ENCODE measurements around the gene GFRA1. TPM values are rescaled to one million over a fixed set of nuclear protein-coding genes. Genes with fewer than 3 reads are reported as not detected.

GFRA1 gene
- total RNA-seq, 2 experiments from 2014 or later: not detected

DNA sequence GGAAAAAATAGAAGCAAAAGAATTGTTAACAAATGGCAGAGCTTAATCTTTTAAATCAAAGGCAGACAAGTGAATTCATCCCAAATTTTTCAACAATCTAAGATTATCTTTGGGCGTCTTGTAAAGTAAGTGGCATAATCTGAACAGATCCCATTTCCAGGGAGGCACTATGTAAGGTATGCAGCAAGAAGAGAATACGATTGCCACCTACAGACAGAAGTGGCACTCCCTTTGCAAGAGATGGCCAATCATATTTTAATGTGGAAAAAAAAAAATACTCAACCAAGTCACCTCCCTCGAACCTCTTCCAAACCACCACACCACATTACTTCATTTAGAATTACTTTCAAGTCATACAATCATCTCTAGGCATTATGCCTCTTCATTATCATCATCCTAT, 4.0 kb downstream of the GFRA1 start:
- DNase-seq: no peak
- TF ChIP-seq, protein P1, sequence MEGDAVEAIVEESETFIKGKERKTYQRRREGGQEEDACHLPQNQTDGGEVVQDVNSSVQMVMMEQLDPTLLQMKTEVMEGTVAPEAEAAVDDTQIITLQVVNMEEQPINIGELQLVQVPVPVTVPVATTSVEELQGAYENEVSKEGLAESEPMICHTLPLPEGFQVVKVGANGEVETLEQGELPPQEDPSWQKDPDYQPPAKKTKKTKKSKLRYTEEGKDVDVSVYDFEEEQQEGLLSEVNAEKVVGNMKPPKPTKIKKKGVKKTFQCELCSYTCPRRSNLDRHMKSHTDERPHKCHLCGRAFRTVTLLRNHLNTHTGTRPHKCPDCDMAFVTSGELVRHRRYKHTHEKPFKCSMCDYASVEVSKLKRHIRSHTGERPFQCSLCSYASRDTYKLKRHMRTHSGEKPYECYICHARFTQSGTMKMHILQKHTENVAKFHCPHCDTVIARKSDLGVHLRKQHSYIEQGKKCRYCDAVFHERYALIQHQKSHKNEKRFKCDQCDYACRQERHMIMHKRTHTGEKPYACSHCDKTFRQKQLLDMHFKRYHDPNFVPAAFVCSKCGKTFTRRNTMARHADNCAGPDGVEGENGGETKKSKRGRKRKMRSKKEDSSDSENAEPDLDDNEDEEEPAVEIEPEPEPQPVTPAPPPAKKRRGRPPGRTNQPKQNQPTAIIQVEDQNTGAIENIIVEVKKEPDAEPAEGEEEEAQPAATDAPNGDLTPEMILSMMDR (IDR thresholded peaks at IDR 0.05): no peak
- H3K27me3 Mint-ChIP-seq: peaks cover 39% of the 10 kb centered on the region
- no peak for ATAC-seq
- no peak overlapping the region for H3K4me3 Mint-ChIP-seq
- POLR2A ChIA-PET: no interaction called here
- no peak overlapping the region for H3K27ac Mint-ChIP-seq
- peaks cover 5% of the 10 kb centered on the region for H3K4me1 Mint-ChIP-seq (ENCODE audit: low read depth)
- CTCF ChIA-PET: no interaction called here
- H3K9me3 Mint-ChIP-seq: no peaks in the 10 kb centered on the region
- intact Hi-C loops (cut with micrococcal nuclease): no loop called here
- no peaks in the 10 kb centered on the region for H3K36me3 Mint-ChIP-seq (ENCODE audit: low read depth)

DNA sequence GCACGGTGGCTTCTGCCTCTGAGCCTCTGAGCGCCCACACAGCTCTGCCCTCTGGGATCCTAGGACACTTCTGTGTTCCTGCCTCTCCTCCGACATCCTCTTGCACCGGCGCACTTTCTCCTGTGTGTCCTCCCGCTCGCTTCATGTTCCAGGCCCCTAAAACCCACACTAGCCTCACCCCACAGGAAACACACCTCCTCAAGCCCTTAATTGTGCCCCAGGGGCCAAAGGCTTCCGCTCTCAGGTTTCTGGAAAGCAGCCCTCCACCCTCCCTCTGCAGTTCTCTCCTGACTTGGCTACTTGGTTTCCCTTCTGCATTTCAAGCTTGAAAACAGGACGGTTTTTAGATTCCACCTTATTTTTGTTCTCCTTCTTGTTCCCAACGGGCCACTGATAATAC, 7.3 kb downstream of the GFRA1 start:
- CTCF ChIA-PET: no interaction called here
- TF ChIP-seq, protein P1 (IDR thresholded peaks at IDR 0.05): no peak
- ATAC-seq (no peak), DNase-seq (no peak)
- Mint-ChIP-seq H3K4me3 (no peak overlapping the region), H3K27ac (no peak overlapping the region), H3K9me3 (no peaks in the 10 kb centered on the region), H3K4me1 (ENCODE audit: low read depth) (no peaks in the 10 kb centered on the region), H3K36me3 (ENCODE audit: low read depth) (no peaks in the 10 kb centered on the region), H3K27me3 (peaks cover 22% of the 10 kb centered on the region)
- intact Hi-C loops (cut with micrococcal nuclease): no loop called here
- POLR2A ChIA-PET: no interaction called here

DNA sequence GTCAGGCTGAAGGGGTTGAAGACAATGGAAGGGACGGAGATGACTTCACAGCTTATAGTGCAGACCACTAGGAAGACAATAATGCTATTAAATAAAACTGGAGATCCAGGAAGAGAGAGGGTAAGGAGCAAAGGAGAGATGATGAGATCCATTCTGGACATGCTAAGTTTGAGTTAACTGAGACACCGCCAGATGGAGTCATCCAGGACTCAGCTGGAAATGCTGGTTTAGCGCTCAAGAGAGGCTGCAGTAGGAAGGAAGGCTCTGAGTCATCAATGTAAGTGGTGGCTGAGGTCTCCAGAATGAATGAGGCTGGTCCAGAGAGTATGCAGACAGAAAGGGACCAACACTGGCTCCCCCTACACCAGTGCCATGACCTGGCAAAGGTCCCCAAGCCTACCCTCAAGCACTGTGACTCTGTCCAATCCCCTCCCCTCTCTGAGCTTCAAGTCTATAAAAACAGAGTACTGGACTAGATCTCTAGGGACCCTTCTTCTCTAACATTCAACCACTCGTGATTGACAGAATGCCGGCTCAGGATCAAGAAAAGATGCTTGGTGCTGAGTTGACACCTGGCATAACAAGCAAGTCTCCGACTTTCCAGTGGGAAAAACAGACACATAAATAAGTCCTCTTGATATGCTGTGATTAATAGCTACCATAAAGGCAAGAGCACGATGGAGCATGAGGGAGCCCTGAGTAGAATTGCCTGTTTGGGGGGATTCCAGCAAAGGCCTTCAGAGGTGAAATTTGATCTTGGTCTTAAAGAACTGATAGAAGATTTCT, 8.9 kb downstream of the GFRA1 start:
- no peaks in the 10 kb centered on the region for H3K4me1 Mint-ChIP-seq (ENCODE audit: low read depth)
- no peak overlapping the region for H3K4me3 Mint-ChIP-seq
- H3K27me3 Mint-ChIP-seq: peaks cover 11% of the 10 kb centered on the region
- no peak for DNase-seq
- H3K9me3 Mint-ChIP-seq: no peaks in the 10 kb centered on the region
- ATAC-seq: no peak
- TF ChIP-seq, protein P1 (IDR thresholded peaks at IDR 0.05): no peak
- ChIA-PET CTCF (no interaction called here), POLR2A (no interaction called here)
- intact Hi-C loops (cut with micrococcal nuclease): no loop called here
- no peak overlapping the region for H3K27ac Mint-ChIP-seq
- H3K36me3 Mint-ChIP-seq (ENCODE audit: low read depth): no peaks in the 10 kb centered on the region

DNA sequence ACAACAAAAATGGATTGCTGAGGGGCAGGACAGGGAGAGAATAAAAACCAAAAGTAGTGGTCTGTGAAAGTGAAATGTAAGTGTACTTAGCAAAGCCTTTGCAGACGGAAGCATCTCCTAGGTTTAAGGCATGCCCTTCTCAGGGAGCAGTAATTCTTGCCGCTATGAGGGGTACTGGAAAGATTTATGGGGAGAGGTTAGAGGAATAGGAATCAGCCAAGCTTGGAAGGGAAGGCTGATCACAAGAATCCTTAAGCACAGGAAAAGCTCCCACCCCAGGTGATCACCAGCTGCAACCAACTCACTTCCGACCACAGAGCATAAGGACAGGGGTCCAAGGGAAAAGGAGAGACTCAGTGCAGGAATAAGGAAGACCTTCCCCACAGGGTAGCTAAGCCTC, 10.3 kb downstream of the GFRA1 start:
- no peak overlapping the region for H3K27ac Mint-ChIP-seq
- TF ChIP-seq, protein P1 (IDR thresholded peaks at IDR 0.05): no peak
- H3K9me3 Mint-ChIP-seq: no peaks in the 10 kb centered on the region
- intact Hi-C loops (cut with micrococcal nuclease): no loop called here
- H3K36me3 Mint-ChIP-seq (ENCODE audit: low read depth): no peaks in the 10 kb centered on the region
- CTCF ChIA-PET: no interaction called here
- H3K4me1 Mint-ChIP-seq (ENCODE audit: low read depth): no peaks in the 10 kb centered on the region
- DNase-seq (no peak), ATAC-seq (no peak)
- H3K4me3 Mint-ChIP-seq: no peak overlapping the region
- POLR2A ChIA-PET: no interaction called here
- H3K27me3 Mint-ChIP-seq: peaks cover 4% of the 10 kb centered on the region

DNA sequence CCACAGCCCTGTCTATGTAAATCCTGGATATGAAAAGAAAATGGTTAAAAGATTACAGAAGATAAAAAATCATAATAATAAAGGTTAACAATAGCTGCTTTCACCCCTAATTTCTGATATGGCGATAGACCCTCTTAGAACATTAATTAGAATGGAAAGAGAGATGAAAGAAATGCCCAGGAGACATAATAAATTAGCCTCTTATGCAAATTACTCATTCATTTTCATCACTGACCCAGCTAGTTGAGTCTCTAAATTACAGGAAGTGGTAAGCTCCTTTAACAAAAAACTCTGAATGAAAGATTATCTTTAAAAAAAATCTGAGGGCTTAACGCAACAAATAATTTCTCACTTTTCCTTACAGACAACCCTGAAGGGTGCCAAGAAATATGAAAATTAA, 12.4 kb downstream of the GFRA1 start:
- Mint-ChIP-seq H3K27me3 (peaks cover 2% of the 10 kb centered on the region), H3K4me3 (no peak overlapping the region), H3K27ac (no peak overlapping the region), H3K36me3 (ENCODE audit: low read depth) (no peaks in the 10 kb centered on the region), H3K4me1 (ENCODE audit: low read depth) (no peaks in the 10 kb centered on the region), H3K9me3 (no peaks in the 10 kb centered on the region)
- CTCF ChIA-PET: interaction anchor here (1.0 kb wide), 1 partner anchor 11 kb away, joined by 4 read pairs; no protein-coding TSS in a partner anchor
- ATAC-seq: no peak
- no peak for DNase-seq
- POLR2A ChIA-PET: no interaction called here
- TF ChIP-seq, protein P1 (IDR thresholded peaks at IDR 0.05): no peak
- intact Hi-C loops (cut with micrococcal nuclease): no loop called here
